ENCODE measurements around the gene CYP3A4.
"Not testable (repeated sequence)": the region's sequence is repeated elsewhere in the genome, so short reads cannot be mapped to it uniquely, and the experiment has no call there.

Gene CYP3A4

GRCh38 chr7:99784007-99784406 is at the start of gene CYP3A4:
TSS of gene CYP3A4 (minus strand) at chr7:99784184. CDS start at chr7:99784081, 103 bp downstream.
- DNase-seq = no peak

- DNase-seq = no peak
These were observed 49.4 kb upstream of the CYP3A4 start for GRCh38 chr7:99833289-99833877.

- DNase-seq = no peak
These were observed 47.6 kb upstream of the CYP3A4 start for GRCh38 chr7:99831595-99831994.

DNA sequence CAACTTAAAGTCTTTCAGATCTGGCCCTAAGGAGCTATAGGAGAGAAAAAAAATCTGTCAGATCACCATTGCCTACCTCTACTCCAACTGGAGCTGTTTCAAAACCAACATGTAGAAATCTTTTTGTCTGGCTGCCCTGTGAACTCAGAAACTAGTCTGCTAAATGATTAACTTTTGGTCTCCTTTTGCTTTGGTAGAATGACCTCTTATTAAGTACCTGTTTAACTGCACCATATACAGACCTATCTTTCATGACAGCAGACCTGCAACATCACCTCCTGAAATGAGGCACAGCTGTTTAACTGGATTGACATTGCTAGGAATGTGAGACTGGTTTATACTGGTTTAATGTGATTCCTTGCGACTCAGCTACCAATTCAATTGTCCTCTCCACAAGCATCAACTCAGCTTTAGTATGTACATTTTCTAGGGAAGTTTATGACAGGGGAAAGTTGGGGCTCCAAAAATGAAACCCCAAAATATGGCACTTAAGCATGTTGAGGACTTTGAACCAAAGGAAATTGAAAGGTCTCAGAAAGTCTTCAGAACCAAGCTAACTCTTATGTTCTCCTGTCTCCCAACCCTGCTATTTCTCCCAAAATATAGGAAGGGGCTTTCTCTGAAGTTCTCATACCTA is 45.7 kb upstream of the CYP3A4 start:
- DNase-seq = no peak

DNA sequence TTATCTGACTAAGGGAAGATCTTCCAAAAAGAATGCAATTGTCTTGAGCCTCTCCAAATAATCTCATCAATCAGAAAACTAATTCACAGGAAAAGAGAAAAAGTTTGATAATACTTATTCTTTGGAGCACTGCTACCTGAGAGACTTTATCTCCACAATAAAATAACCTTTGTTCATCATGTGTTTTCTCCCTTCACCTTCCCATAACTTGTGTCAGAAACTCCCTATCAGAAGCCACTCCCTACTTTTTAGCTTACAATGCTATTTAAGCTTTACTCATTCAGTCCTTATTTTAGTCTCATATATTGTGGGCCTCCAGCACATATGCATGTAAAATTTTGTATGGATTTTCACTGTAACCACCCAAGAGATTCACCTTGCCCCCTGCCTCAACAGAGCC is 44.8 kb upstream of the CYP3A4 start:
- DNase-seq = no peak

DNA sequence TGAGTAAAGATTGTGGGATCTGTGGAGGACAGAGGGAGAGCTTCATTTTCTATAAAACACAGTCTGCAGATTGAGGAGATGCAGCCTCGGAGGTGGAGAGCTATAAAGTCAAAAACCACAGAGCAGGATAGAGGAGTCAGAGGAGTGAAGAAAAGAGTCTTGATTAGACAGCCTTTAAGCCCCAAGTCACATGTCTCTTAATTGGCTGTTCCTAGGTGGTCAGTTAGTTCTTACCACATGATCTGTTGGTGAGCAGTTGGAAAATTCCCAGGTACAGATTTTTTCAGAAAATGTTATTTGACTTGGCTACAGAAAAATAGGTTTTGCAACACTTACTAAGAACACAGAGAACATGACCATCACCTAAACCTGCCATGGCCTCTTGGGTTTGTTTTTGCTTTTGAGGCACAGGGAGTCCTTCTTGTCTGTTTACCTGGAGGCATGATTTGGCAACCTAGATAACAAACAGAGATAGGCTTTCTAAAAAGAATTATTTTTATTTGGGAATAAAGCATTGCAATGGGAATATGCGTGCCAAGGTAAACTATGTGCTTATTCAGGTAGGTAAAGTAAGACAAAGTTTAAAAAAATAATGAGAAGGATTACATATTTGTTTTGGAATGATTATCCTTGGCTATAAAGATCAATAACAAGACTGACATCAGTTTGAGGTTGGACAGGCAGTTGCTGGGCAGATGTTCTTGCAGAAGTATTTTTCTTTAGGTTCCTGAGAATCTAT is 43.2 kb upstream of the CYP3A4 start:
- no peak for DNase-seq

- no peak for DNase-seq
These were observed 41.9 kb upstream of the CYP3A4 start for GRCh38 chr7:99825873-99826272.

DNA sequence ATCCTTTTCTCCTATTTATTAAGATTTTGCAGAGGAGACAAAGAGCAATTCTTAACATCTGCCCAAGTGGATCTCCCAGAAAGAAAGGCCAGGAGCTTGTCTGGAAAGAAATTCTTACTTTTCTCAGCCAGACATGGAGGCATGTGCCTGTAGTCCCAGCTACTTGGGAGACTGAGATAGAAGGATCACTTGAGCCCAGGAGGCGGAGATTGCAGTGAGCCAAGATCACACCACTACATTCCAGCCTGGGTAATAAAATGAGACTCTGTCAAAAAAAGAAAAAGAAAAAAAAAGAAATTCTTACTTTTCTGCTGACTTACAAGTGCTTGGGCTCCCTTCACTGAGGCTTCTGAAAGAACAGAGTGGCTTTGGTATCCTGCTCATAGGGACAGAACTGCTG is 41.5 kb upstream of the CYP3A4 start:
- no peak for DNase-seq

DNA sequence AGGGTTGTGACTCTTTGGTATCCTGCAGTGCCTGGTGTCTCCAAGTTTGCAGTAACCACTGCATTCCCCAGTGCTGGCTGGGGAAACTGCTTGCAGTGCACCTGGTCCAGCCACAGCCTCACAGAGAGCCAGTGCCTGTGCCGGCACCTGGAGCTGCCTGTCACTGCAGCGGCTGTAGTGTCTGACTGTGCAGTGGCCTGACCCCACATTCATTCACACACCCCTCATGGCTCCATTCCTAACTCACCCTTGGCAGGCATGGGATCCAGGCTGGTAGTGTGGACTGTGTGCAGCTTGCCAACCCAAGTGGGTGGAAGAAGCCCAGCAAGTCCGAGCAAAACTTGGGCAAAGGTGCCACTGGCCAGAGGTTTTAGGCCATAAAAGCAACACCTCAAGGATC is 40.1 kb upstream of the CYP3A4 start:
- DNase-seq = no peak

- no peak for DNase-seq
These were observed 39.0 kb upstream of the CYP3A4 start for GRCh38 chr7:99822731-99823718.

- DNase-seq = no peak
These were observed 36.5 kb upstream of the CYP3A4 start for GRCh38 chr7:99820408-99821027.

- no peak for DNase-seq
These were observed 24.8 kb upstream of the CYP3A4 start for GRCh38 chr7:99808766-99809165.

DNA sequence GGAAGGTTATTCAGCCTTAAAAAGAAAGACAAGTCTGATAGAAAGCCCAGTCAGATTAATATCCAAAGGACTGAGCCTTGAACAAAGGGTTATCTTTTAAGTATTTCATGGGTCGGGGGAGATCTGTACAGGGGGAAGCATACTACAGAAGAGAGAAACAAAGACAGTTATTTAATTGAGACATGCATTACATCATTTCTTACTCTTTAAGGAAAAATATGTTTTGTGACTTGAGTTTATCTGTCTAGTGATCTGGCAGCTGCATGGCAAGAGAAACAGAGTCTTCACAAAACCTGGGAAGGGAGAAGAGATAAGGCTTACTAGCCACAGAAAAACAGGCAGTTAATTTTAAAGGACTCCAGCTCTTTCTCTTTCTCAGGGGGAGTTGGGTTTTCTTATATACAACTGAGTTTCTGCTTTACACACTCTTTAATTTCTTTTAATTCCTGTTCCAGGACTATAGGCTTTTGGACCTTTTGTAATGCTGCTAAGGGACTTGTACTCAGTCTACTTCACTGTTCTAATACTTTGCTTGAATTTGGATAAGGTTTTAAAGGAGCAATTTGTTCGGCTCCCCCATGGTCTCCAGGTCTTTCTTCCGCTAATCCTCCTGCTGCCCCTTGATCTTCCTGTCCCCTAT is 23.0 kb upstream of the CYP3A4 start:
- DNase-seq = no peak

DNA sequence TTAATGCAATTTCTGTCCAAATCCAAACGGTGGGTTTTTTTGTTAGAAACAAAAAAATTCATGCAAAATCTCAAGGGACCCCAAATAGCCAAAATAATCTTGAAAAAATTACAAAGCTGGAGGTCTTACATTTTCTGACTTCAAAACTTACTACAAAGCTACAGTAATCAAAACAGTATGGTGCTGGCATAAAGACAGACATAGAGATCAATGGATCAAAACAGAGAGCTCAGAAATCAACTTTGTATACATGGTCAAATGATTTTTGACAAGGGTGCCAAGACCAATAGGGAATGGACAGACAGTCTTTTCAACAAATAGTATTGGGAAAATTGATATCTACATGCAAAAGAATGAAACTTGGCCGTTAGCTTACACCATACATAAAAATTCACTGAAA is 21.7 kb upstream of the CYP3A4 start:
- no peak for DNase-seq

GRCh38 chr7:99803118-99803517 is 19.1 kb upstream of the CYP3A4 start:
- not testable (repeated sequence) for DNase-seq

DNA sequence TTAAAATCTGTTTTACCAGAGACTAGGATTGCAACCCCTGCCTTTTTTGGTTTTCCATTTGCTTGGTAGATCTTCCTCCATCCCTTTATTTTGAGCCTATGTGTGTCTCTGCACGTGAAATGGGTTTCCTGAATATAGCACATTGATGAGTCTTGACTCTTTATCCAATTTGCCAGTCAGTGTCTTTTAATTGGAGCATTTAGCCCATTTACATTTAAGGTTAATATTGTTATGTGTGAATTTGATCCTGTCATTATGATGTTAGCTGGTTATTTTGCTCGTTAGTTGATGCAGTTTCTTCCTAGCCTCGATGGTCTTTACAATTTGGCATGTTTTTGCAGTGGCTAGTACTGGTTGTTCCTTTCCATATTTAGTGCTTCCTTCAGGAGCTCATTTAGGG is 17.4 kb upstream of the CYP3A4 start:
- DNase-seq = not testable (repeated sequence)

- DNase-seq = no peak
These were observed 15.0 kb upstream of the CYP3A4 start for GRCh38 chr7:99798972-99799371.

GRCh38 chr7:99795864-99796263 is 11.9 kb upstream of the CYP3A4 start:
- not testable (repeated sequence) for DNase-seq

DNA sequence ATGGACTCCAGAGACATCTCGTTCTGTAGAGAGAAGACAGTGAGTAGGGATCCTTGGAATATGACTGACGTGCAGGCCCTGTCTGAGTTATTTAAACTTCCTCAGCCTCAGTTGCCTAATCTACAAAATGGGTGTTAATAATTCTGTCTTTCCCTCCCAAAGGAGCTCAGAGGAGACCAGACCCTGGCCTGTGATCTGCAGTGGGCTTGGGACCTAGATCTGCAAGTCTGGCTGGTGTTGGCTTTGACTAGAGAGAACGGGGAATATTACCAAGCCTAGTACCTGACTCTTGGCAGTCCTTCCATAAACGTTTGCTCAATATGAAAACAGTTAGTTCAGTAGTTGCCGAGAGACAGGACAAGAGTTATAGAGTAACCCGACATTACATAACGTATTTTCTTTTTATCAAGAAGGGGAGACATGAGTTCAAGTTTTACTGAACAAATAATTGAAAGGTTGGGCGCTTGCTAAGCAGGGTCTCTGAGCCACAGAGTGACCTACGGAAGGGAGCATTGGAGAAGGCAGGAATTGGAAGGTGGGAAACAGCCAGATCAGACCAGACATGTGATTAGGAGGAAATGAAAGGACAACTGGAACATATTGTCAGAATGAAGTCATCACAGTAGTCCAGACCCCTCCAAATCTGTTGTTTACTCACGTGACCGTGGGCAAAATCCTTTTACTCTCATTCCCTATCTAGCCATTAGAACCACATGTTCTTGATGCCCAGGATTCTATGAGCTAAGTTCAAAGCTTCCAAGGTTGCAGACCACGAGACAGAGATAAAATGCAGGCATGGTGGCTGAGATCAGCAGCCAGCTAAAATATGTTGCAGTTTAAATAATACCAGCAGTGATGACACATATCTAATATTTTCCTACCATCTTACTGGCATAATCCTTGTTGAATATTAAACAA is 10.9 kb upstream of the CYP3A4 start:
- DNase-seq = no peak

- DNase-seq = no peak
These were observed 9.5 kb upstream of the CYP3A4 start for GRCh38 chr7:99793443-99793842.

DNA sequence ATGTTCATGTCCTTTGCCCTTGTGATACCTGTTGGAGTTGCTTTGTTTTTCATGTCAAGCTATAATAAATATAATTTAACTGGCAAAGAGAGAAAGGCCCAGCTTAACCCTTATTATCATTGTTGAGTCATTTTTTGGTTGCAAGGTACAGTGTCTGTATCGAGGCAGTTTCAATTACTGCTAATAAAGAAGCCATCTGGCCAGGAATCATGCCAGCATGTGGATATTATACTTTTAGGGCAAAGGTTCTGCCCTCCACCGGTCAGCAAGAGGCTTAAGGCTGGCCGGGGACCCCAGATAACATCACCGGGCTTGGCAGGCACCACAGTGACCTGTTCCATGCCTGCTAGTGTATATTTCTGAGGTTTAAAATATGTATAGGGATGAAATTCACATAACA is 9.0 kb upstream of the CYP3A4 start:
- no peak for DNase-seq

Data from activated effector memory CD4-positive, alpha-beta T cell treated with Interleukin-2 at 50 U/mL for 16 hours (primary cell).